ENCODE results near the gene CDC42BPA. TPM values are rescaled to one million over a fixed set of nuclear protein-coding genes. Genes with fewer than 3 reads are reported as not detected.
A peak's percentile ranks its signal among the peaks of the same experiment; 100 is the strongest.

Gene CDC42BPA
- total RNA-seq, 2 donors from 2014 or later = 30.0 to 34.3 TPM

DNA sequence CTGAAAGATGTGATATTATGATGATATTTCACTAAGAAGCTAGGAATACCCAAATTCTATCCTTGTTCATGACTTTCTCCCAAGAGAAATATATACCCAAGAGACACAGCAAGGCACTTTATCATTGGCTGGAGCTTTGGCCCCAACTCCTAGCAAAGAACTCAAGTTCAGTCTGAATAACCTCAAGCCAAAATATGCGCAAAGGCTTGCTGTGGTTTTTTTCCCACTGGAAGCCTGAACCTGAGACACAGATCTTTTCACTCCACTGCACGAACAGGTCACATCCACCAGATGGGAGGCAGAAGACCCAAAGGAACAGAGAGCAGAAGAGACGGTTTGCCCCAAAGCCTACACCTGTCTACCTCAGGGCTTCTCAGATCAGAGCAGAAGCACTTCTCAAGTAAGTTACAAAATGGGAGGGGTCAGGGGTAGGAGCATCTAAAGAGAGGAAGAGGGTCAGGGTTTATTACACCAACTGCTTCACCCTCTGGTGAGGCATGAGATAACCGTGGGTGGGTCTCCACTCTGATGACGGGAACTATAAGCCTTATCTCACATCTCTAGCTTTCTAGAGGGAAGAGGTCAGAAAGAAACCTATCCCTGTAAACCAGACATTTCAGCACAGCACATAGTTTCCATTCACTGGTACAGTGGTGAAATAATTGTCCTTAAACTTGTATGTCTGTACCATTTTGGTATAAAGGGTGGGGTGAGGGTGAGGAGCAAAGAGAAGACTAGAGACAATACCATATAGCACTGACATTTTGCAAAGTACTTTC lies 17.1 kb upstream of the CDC42BPA start:
- Mint-ChIP-seq H3K27me3 (ENCODE audit: insufficient read depth) (peaks cover 12% of the 10 kb centered on the region), H3K27ac (no peak overlapping the region), H3K9me3 (peaks cover 17% of the 10 kb centered on the region), H3K4me1 (peaks cover 14% of the 10 kb centered on the region), H3K36me3 (ENCODE audit: low read depth) (peaks cover 3% of the 10 kb centered on the region), H3K4me3 (no peak overlapping the region)
- no peak overlapping the region for H3K4me3 ChIP-seq (ENCODE audit: low read length)
- H3K4me1 ChIP-seq (ENCODE audit: control insufficient read depth, insufficient read depth, low read length) = no peaks in the 10 kb centered on the region
- TF ChIP-seq CTCF (conservative IDR thresholded peaks at IDR 0.05) = no peak
- H3K9me3 ChIP-seq (ENCODE audit: control insufficient read depth, low read length) = peaks cover 14% of the 10 kb centered on the region
- no peak overlapping the region for H3K27ac ChIP-seq (ENCODE audit: low read depth, low read length)
- 94 to 100% methylated on average over 1 to 5 of the region's 5 CpGs for WGBS, 2 experiments (ENCODE audit: insufficient coverage in 1 of 2, insufficient read length in 1 of 2)
- H3K36me3 ChIP-seq (ENCODE audit: control insufficient read depth, insufficient read depth, low read length) = no peaks in the 10 kb centered on the region
- DNase-seq = no peak
- no peaks in the 10 kb centered on the region for H3K27me3 ChIP-seq (ENCODE audit: control insufficient read depth, insufficient read depth, low read length, poor library complexity, severe bottlenecking)
- no peak overlapping the region for H3K9ac ChIP-seq (ENCODE audit: extremely low read depth, low read length, poor library complexity, severe bottlenecking)

GRCh38 chr1:227333423-227333822 lies 15.1 kb upstream of the CDC42BPA start:
- Histone ChIP-seq H3K9me3 (ENCODE audit: control insufficient read depth, low read length) (peaks cover 14% of the 10 kb centered on the region), H3K4me1 (ENCODE audit: control insufficient read depth, insufficient read depth, low read length) (peaks cover 6% of the 10 kb centered on the region), H3K27ac (ENCODE audit: low read depth, low read length) (no peak overlapping the region), H3K4me3 (ENCODE audit: low read length) (no peak overlapping the region), H3K36me3 (ENCODE audit: control insufficient read depth, insufficient read depth, low read length) (no peaks in the 10 kb centered on the region), H3K27me3 (ENCODE audit: control insufficient read depth, insufficient read depth, low read length, poor library complexity, severe bottlenecking) (no peaks in the 10 kb centered on the region), H3K9ac (ENCODE audit: extremely low read depth, low read length, poor library complexity, severe bottlenecking) (no peak overlapping the region)
- TF ChIP-seq CTCF (conservative IDR thresholded peaks at IDR 0.05) = no peak
- no peak overlapping the region for H3K4me3 Mint-ChIP-seq
- 93 to 95% methylated on average over 4 of the region's 4 CpGs for WGBS, 2 experiments (ENCODE audit: insufficient coverage in 1 of 2, insufficient read length in 1 of 2)
- peaks cover 28% of the 10 kb centered on the region for H3K4me1 Mint-ChIP-seq
- H3K36me3 Mint-ChIP-seq (ENCODE audit: low read depth) = peaks cover 3% of the 10 kb centered on the region
- H3K27ac Mint-ChIP-seq = no peak overlapping the region
- no peak for DNase-seq
- peaks cover 17% of the 10 kb centered on the region for H3K9me3 Mint-ChIP-seq
- peaks cover 5% of the 10 kb centered on the region for H3K27me3 Mint-ChIP-seq (ENCODE audit: insufficient read depth)

GRCh38 chr1:227330279-227331076 lies 12.2 kb upstream of the CDC42BPA start:
- Mint-ChIP-seq H3K4me1 (peaks cover 25% of the 10 kb centered on the region), H3K4me3 (no peak overlapping the region), H3K36me3 (ENCODE audit: low read depth) (peaks cover 3% of the 10 kb centered on the region), H3K27me3 (ENCODE audit: insufficient read depth) (peaks cover 1% of the 10 kb centered on the region), H3K27ac (no peak overlapping the region), H3K9me3 (peaks cover 17% of the 10 kb centered on the region)
- peaks cover 9% of the 10 kb centered on the region for H3K4me1 ChIP-seq (ENCODE audit: control insufficient read depth, insufficient read depth, low read length)
- DNase-seq = peak; percentile 55
- no peaks in the 10 kb centered on the region for H3K36me3 ChIP-seq (ENCODE audit: control insufficient read depth, insufficient read depth, low read length)
- WGBS, 2 experiments (ENCODE audit: insufficient coverage in 1 of 2, insufficient read length in 1 of 2) = 88 to 90% methylated on average over 7 to 8 of the region's 8 CpGs
- no peaks in the 10 kb centered on the region for H3K27me3 ChIP-seq (ENCODE audit: control insufficient read depth, insufficient read depth, low read length, poor library complexity, severe bottlenecking)
- no peak overlapping the region for H3K27ac ChIP-seq (ENCODE audit: low read depth, low read length)
- no peak for TF ChIP-seq CTCF (conservative IDR thresholded peaks at IDR 0.05)
- H3K4me3 ChIP-seq (ENCODE audit: low read length) = no peak overlapping the region
- no peak overlapping the region for H3K9ac ChIP-seq (ENCODE audit: extremely low read depth, low read length, poor library complexity, severe bottlenecking)
- peaks cover 14% of the 10 kb centered on the region for H3K9me3 ChIP-seq (ENCODE audit: control insufficient read depth, low read length)
